Measurements from ENCODE around the gene B3GNT9.

B3GNT9 gene

DNA sequence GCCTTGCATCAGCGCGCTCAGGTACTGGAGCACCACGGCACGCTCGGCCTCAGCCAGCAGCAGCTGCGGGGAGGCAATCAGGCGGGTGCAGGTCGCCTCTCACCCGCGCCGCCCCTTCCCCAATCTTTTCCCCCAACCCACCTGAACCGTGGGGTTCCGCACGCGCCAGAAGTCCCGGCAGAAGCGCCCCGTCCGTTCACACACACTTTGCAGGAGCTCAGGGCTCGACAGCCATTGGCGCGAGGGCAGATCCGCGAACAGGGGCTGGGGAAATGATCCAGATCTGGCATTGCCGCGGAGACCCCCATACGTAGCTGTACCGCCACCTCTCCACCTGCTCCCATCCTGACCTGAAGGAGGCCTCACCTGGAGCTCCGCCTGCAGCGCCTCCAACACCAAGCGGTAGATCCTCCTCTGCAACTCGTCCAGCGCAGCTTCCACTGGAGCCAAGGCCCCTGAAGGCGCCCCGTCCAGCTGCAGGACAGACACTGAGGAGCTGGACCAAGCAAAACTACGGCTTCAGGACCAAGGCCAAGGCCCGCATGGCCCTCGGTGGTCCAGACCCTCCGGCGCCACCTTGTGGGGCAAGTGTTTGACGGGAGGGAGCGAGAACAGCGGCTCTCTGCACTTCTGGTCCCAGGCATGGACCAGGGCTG lies 34.3 kb upstream of the B3GNT9 start:
- peak; percentile 76 for DNase-seq (ENCODE audit: low spot score)

DNA sequence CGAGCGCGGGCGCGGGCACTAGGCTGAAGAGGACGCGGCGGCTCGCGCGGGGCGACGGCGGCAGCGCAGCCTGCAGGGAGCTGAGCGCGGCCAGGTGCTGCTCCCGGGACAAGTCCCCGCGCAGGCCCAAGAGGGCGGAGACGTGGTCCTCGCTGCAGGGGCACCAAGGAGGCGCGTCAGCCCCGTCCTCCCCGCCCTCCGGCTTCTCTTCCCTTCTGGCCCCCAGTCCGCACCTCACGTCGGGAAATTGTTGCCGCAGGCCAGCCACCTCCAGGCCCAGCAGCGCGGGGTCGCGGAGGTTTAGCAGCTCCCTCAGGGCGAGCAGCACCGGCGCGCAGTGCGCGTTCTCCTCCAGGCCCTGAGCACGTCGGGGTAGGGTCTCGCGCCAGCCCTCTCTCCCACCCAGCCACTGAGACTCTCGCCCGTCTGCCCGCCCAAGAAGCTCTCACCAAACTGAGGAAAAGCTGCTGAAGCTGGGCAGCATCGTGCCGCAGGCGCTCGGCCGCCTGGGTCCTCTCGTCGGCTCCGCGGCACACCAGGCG lies 33.7 kb upstream of the B3GNT9 start:
- no peak for DNase-seq (ENCODE audit: low spot score)

DNA sequence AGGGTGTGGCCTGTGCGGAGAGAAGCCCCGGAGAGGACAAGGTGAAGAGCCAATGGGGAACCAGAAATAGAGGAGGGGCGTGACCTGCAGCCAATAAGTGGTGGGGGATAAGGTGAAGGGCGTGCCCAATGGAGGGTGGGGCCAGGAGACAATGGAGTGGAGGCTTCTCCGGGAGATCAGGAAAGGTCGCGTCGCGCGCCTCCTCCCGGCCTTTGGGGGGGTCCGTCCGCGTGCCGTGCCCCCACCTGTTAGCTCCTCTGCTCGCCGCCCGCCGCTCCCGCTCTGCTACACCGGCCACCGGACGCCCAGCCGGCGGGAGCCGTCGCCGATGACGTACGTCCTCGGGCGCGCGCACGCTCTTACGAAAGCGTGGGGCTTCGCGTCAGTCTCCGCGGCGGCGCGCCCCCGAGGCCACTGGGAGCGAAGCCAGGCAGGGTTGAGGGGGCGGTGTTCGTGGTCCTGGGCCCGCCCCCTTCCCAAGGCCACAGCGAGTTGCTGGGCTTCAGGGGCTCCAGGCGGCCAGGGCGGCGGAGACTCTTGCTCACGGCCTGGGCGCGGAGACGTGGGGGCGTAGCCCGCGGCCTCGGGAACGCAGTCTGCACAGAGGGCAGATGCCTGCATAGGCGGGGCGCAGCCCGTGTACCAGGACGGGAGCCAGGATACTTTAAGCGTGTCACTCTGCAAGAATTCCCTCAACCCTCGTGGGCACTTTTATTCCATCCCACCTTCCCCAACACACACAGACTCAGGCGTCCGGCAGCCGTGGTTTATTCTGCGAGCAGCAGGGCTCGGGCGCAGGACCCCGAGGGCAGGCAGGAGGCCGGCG lies 33.0 kb upstream of the B3GNT9 start, which contains the start of gene MATCAP1:
MATCAP1 (minus strand) TSS at position 337 of the 826 bp plus-strand sequence. CDS start 3,353 bp downstream, outside the sequence.
- DNase-seq (ENCODE audit: low spot score), result peak; percentile 99

DNA sequence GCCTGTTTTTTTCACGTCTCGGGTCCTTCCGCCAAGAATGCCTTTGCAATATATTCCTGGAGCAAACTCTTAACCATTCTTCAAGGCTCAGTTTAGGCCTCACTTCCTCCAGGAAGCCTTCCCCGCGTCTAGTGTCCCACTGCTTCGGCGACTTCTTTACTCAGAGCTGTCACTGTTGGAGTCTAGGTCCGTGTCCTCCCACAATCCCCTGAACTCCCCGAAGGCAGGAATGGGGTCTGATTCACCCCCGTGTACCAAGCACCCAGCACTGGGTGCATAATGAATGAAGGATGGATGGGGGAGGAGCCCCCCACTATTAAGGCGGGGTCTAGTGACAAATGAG lies 32.5 kb upstream of the B3GNT9 start:
- DNase-seq (ENCODE audit: low spot score), result no peak

DNA sequence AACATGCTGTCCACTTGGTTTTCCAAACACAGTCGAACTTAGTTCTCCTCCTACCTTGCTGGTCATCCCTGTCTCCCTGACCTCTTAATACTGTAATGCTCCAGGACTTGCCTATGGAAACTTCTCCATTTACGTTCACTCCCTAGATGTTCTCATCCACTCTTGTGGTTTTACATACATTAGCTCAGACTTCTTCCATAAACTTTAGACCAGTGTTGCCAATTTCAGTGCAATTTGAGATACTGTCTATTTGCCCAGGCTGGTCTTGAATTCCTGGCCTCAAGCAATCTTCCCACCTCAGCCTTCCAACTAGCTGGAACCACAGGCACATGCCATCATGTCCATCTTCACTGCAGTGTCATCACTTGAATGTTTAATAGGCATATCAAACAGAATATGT lies 31.5 kb upstream of the B3GNT9 start:
- no peak for DNase-seq (ENCODE audit: low spot score)

DNA sequence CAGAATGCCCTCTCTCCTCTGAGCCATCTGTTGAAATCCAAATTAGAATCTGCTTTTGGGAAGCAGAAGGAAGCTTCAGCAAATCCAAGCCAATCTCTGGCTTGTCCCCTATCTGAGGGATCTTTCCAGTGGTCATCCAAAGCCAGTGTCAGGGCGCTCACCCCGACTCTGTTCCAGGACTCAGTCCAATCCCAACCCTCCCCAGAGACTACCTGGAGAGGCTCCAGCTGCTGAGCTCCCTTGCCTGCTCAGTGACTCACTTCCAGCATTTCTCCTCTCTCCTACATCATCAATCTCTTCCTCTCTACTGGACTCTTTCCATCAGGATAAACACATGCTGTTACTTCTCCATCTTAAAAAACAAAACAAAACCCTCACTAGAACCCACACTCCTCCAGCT lies 30.5 kb upstream of the B3GNT9 start:
- DNase-seq (ENCODE audit: low spot score), result no peak

DNA sequence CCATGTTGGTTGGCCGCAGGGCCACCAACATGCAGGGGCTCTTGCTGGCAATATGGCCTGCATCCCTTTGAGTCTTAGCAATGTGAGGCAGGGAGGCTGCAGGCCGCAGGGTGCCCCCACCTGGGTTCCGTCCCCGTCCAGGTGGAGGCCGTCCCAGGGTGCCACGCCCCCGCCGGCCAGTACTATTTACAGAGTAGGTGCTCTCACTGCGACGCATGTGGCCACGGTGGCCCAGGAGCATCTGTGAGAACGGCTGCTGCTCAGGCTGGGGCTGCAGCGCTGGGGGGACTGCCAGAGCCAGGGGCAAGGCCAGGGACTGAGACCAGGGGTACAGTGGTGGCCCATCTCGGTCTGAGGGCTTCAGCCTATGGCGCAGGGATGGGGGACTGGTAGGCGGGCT lies 29.4 kb upstream of the B3GNT9 start:
- DNase-seq (ENCODE audit: low spot score), result no peak

DNA sequence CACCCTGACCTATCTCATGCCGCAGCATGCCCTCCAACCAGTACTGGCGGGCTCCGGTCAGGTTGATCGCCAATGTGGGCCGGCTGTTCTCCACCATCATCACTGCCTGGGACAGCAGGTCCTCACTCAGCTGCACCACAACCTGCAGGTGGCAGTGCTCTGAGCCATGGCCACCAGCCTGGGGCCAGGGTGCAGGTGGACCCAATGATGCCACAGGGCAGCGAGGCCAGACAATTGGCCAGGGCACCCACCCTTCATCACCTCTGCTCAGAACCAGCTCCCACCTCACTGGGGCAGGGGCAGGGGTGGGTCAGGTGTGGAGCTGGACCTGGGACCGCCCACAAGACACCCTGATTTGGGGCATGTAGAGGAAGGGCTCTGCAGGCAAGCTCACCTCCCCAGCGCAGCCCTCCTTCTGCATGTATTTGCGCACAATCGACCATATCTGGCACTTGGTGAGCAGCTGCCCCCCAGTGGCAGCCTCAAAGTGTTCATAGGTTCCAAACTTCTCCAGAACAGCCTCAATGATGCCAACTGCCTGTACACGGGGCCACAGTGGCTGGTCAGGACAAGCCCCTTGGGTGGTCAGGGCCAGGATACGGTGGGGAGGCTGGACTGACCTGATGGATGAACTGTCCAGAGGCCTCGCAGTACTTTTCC lies 28.8 kb upstream of the B3GNT9 start:
- no peak for DNase-seq (ENCODE audit: low spot score)

DNA sequence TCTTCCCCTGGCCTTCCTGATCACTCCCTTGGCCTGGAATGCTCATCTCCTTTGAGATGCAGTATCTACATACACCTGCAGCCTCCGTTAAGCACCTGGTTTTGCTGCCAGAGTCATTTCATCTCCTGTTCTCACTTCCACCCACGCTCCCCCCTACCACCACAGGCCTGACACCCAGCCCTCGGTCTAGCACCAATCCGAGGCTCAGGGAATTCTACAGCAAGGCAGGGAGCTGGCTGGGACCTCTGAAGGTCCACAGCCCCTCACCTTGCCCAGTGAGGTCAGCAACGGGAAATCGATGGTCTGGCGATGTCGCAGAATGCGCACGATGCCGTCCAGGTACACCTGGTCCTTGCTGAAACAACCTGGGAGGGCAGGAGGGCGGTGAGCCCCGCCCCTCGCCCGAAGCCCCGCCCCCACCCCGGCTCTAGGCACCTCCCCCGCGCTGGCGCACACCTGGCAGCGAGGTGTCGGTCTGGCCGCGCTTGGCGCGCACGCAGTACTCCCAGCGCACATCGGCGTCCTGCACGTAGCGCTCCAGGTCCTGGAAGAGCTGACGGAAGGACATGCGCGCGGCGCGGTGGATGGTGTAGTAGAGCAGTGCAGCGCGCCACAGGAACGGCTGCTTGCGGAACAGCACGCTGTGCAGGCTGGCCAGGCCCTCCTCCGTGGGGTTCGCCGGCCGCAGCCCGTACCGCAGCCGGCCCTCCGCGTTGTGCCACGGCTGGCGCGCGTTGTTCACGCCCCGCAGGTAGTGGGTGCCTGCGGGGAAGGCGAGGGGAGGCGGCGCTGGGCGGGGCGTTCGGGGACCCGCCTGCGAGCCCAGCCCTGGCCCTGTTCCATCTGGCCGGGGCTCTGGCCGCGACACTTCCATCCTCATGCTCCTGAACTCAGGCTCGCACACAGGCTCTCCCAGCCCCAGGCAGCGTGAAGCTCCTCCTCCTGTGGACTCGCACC lies 27.2 kb upstream of the B3GNT9 start:
- no peak for DNase-seq (ENCODE audit: low spot score)

DNA sequence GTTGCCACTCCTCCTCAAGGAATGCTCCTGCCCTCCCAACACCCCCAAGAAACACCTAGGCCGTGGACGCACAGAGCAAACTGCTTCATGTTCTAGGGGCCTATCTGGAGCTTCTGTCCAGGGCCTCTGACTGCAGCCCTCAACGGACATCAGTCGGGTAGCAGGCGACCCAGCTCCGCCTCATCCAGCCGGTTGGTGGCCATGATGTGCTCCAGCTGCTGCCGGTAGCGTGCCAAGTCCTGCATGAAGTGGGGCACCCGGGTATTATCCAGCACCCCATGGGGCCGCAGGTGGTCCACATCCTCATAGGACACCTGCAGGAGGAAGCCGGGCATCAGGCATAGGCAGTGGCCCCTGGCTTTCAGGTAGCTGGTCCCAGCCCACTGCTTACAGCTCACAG lies 25.9 kb upstream of the B3GNT9 start:
- DNase-seq (ENCODE audit: low spot score), result no peak

DNA sequence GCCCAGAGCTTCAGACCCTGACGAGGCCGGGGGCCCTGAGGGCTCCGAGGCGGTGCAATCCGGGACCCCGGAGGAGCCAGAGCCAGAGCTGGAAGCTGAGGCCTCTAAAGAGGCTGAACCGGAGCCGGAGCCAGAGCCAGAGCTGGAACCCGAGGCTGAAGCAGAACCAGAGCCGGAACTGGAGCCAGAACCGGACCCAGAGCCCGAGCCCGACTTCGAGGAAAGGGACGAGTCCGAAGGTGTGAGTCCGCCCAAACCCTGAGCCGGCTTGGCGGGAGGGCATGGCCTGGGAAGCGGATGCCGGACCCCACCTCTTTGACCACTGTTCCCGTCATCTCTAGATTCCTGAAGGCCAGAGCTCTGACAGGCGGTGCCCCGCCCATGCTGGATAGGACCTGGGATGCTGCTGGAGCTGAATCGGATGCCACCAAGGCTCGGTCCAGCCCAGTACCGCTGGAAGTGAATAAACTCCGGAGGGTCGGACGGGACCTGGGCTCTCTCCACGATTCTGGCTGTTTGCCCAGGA lies 24.0 kb upstream of the B3GNT9 start:
- DNase-seq (ENCODE audit: low spot score), result no peak

DNA sequence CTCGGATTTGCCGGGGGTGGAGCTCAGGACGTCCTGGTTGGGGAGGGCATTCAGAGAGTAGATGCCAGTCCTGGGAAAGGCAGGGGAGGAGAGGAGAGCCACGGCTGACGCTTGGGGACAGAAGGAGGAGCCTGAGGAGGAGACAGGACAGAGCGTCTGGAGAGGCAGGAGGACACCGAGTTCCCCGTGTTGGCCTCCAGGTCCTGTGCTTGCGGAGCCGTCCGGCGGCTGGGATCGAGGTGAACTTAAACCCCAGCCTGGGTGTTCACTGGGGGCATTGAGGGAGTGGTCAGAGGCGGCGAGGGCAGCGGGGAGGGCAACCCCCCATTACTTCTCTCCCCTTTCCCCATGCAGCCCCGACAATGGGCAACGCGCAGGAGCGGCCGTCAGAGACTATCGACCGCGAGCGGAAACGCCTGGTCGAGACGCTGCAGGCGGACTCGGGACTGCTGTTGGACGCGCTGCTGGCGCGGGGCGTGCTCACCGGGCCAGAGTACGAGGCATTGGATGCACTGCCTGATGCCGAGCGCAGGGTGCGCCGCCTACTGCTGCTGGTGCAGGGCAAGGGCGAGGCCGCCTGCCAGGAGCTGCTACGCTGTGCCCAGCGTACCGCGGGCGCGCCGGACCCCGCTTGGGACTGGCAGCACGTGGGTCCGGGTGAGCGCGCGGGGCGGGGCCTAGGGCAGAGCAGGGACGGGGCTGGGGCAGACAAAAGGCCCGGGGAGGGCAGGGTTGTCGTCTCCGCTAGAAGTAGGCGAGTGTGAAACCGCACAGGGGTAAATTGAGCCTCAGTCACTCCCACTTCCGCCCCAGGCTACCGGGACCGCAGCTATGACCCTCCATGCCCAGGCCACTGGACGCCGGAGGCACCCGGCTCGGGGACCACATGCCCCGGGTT lies 23.3 kb upstream of the B3GNT9 start:
- peak; percentile 68 for DNase-seq (ENCODE audit: low spot score)

DNA sequence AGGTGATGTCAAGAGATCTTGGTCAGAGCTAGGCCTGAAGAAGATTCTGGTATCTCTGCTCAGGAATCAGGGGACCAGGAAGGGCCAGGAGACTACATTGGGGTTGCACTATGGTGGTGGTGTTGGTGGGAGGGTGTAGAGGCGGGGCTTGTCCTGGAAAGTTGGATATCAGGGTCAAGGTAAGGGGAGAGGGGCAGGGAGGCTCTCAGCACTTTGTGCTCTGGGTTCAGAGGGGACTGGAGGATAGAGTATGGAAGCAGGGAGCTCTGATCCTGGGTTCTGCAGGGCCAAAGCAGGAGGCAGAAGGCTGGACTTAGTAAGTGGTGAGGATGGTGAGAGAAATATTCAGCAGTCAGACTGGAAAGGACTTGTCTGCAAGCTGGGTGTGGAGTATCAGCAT lies 22.5 kb upstream of the B3GNT9 start:
- DNase-seq (ENCODE audit: low spot score), result no peak

DNA sequence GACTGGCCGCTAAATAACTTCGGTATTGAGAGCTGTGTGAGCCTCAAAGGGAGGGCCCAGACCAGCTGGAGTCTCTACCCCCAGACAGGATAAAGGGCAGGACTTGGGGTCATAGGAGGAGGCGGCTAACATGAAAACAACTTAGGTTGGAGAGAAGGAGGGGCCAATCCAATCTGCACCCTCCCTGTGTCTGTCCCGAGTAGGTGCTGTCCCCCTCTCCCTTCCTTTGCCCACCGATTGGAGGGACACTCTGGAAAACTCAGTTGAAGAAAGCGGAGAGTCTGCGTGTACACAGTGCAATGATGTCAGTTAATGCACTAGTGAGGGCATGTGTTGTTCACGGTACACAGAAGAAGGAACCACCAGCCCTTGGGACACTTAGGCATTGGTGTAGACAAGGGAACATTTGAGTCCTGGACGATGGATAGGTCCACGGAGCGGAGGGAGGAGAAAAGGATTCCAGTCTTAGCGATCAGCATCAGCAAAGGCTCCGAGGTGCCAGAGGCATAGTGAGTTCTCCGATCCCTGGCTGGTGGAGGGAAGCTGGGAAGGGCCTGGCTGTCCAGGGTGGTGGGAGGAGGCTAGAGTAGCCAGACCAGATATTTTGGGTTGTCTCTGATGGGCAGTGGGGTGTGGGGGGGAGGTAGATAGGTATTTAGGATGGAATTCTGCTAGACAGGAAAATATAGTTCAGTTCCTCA lies 20.3 kb upstream of the B3GNT9 start:
- DNase-seq (ENCODE audit: low spot score), result no peak

DNA sequence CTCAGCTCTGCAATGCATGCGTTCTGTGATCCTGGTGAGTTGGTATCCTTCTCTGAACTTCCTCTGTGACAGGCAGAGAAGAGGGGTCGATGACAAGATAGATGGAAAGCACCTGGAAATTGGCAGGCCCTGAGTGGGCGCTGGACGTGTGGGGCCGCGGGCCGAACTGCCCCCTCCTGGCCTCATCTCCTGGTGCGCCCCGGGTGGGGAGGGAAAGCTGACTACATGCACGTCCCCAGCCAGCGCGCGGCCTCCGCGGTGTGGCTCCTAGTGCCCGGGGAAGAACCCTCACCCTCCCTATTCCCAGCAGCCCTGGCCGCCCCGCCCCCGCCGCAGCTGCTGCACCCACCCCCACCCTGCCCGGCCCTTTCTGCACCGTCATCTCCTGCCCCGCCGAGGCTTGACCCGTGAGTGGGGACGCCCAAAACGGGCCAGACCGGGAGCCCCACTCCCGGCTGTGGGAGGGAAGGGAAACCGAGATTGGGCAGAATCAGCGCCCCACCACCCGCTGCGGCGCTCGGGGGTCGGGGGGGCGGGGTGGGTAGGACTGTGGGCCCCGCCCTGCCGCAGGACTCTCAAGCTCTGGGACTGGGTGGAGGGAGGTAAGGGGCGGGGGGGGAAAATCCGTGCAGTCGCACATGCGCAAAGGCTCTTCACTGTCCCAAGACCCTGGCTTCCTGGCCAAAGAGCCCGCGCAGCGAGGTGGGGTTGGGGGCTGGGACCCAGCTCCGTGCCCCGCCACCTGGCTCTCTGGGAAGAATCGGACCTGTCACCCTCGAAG lies 19.6 kb upstream of the B3GNT9 start, which contains the start of gene NOL3:
NOL3 (plus strand) TSS at position 371 of the 781 bp plus-strand sequence.
- DNase-seq (ENCODE audit: low spot score), result no peak

DNA sequence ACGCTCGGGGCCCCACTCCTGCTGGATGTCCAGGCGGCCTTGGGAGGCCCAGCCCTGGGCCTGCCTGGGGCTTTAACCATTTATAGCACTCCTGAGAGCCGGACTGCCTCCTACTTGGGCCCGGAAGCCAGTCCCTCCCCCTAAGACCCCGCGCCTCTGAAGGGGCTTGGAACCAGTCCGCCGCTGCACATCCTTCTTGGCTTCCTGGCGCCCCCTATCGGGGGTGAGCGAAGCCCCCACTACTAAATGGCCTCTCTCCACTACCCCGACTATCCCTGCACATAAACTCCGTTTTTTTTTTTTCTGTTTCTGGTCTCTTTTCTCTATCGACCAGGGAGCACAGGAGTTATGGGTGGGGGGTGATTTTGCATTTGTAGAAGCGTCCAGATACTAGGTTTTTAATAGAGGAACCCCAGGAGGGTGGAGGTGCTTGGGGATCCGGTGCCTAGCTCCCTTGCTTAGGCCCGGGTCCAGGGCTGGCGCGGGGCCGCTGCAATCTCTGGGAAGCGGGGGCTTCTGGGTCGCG lies 18.9 kb upstream of the B3GNT9 start:
- DNase-seq (ENCODE audit: low spot score), result no peak

DNA sequence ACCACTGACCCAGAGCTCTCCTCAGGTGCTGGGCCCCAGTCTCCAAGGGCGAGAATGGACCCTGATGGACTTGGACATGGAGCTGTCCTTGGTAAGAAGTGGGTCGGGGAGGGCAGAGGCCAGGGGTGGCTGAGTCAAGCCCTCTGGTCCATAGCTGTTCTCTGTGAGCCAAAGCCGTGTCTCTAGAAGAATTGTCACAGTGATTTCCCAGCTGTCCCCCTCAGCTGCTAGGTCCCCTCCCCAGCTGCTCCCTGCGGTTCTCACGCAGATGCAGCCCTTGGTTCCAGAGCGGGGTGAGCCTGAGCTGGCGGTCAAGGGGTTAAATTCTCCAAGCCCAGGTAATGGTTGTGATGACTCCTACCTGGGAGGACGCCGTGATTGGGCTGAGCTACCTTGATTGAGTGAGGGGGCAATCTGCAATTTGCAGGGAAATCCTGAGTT lies 18.2 kb upstream of the B3GNT9 start:
- DNase-seq (ENCODE audit: low spot score), result no peak

DNA sequence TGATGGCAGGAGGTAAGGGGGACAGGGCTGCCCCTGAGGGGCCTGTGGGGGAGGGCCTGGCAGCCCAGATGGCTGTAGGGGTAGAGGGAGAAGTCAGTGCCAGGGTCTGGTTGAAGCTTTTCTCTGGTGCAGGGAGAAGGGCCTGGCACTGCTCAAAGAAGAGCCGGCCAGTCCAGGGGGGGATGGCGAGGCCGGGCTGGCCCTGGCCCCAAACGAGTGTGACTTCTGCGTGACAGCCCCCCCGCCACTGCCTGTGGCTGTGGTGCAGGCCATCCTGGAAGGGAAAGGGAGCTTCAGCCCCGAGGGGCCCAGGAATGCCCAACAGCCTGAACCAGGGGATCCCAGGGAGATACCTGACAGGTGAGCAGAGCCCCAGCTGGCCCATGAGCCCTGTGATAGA lies 16.8 kb upstream of the B3GNT9 start:
- no peak for DNase-seq (ENCODE audit: low spot score)

Data from pons (tissue), 1 donor.